Trophoblast cell (in vitro differentiated cells and primary cell): ENCODE measurements around the gene RFC1.
"Not testable (repeated sequence)": the region's sequence is repeated elsewhere in the genome, so short reads cannot be mapped to it uniquely, and the experiment has no call there.

Source experiments
- DNase-seq, 2 donors: peaks; one replicate each; pipeline ENCODE4 v3.0.0-alpha.2; 2016
- H2AFZ ChIP-seq: 2 replicates; pipeline ENCODE4 v1.6.1; 2013; ENCODE audit warnings: low read length, moderate library complexity, mild to moderate bottlenecking; ENCODE audit not compliant: insufficient read depth, poor library complexity
- H2AK5ac ChIP-seq: 2 replicates; pipeline ENCODE4 v1.6.1; 2013; ENCODE audit warnings: mild to moderate bottlenecking, low read length
- H2BK120ac ChIP-seq: 2 replicates; pipeline ENCODE4 v1.6.1; 2013; ENCODE audit warnings: low read length, mild to moderate bottlenecking, moderate library complexity; ENCODE audit not compliant: insufficient read depth, poor library complexity
- H2BK12ac ChIP-seq: 2 replicates; pipeline ENCODE4 v1.6.1; 2013; ENCODE audit warnings: mild to moderate bottlenecking, low read length, moderate library complexity
- H2BK5ac ChIP-seq: 2 replicates; pipeline ENCODE4 v1.6.1; 2013; ENCODE audit warnings: low read length, low read depth, moderate library complexity, mild to moderate bottlenecking; ENCODE audit not compliant: poor library complexity
- H3K14ac ChIP-seq: 2 replicates; pipeline ENCODE4 v1.6.1; 2013; ENCODE audit warnings: mild to moderate bottlenecking, low read length
- H3K18ac ChIP-seq: 2 replicates; pipeline ENCODE4 v1.6.1; 2013; ENCODE audit warnings: mild to moderate bottlenecking, low read length
- H3K23ac ChIP-seq: 2 replicates; pipeline ENCODE4 v1.6.1; 2013; ENCODE audit warnings: low read length
- H3K27ac ChIP-seq: 2 replicates; pipeline ENCODE4 v1.5.1; 2013; ENCODE audit warnings: low read depth, mild to moderate bottlenecking, inconsistent platforms, low read length, moderate library complexity
- H3K27me3 ChIP-seq: 2 replicates; pipeline ENCODE4 v1.6.1; 2013; ENCODE audit warnings: inconsistent platforms, mild to moderate bottlenecking, low read length, moderate library complexity; ENCODE audit not compliant: insufficient read depth
- H3K36me3 ChIP-seq, 2 experiments: 1 replicate in 1 of 2; 2 replicates in 1 of 2; pipeline ENCODE4 v1.6.1; 2013; ENCODE audit warnings: low read length in 2 of 2, mild to moderate bottlenecking in 2 of 2, moderate library complexity in 1 of 2; ENCODE audit not compliant: insufficient read depth in 2 of 2, control insufficient read depth in 1 of 2
- H3K4ac ChIP-seq: 2 replicates; pipeline ENCODE4 v1.6.1; 2013; ENCODE audit warnings: low read depth, mild to moderate bottlenecking, low read length, moderate library complexity
- H3K4me1 ChIP-seq, 2 experiments: 1 replicate in 1 of 2; 2 replicates in 1 of 2; pipeline ENCODE4 v1.6.1; 2013; ENCODE audit warnings: low read length in 2 of 2, mild to moderate bottlenecking in 2 of 2, moderate library complexity in 1 of 2; ENCODE audit not compliant: insufficient read depth in 2 of 2, control insufficient read depth in 1 of 2
- H3K4me2 ChIP-seq: 2 replicates; pipeline ENCODE4 v1.6.1; 2013; ENCODE audit warnings: inconsistent platforms, mild to moderate bottlenecking, low read length, moderate library complexity
- H3K4me3 ChIP-seq: 2 replicates; pipeline ENCODE4 v1.5.1; 2013; ENCODE audit warnings: mild to moderate bottlenecking, low read depth, low read length, inconsistent platforms
- H3K79me1 ChIP-seq: one replicate; pipeline ENCODE4 v1.6.1; 2013; ENCODE audit warnings: low read length
- H3K79me2 ChIP-seq: 2 replicates; pipeline ENCODE4 v1.6.1; 2013; ENCODE audit warnings: low read length, mild to moderate bottlenecking; ENCODE audit not compliant: control insufficient read depth, insufficient read depth, poor library complexity
- H3K9ac ChIP-seq: 2 replicates; pipeline ENCODE4 v1.6.1; 2013; ENCODE audit warnings: mild to moderate bottlenecking, low read length
- H3K9me3 ChIP-seq: 2 replicates; pipeline ENCODE4 v1.6.1; 2013; ENCODE audit warnings: low read depth, mild to moderate bottlenecking, control low read depth, inconsistent platforms, low read length; ENCODE audit not compliant: insufficient read depth
- H4K12ac ChIP-seq: 2 replicates; pipeline ENCODE4 v1.6.1; 2013; ENCODE audit warnings: low read depth, mild to moderate bottlenecking, low read length, moderate library complexity
- H4K8ac ChIP-seq: 2 replicates; pipeline ENCODE4 v1.6.1; 2013; ENCODE audit warnings: low read depth, mild to moderate bottlenecking, low read length, moderate library complexity
- H4K91ac ChIP-seq: one replicate; pipeline ENCODE4 v1.6.1; 2013; ENCODE audit warnings: low read depth, mild to moderate bottlenecking, low read length, moderate library complexity
- whole genome bisulfite sequencing: extraction: QIAGEN DNeasy Blood & Tissue Kit; methylation state at CpG from one replicate; pipeline ENCODE4 v1.1.7; 2013; ENCODE audit warnings: missing lambda C conversion rate; ENCODE audit not compliant: insufficient read length, insufficient coverage; ENCODE audit errors: extremely low coverage; 5-methylcytosine and 5-hydroxymethylcytosine counted together

Gene RFC1

DNA sequence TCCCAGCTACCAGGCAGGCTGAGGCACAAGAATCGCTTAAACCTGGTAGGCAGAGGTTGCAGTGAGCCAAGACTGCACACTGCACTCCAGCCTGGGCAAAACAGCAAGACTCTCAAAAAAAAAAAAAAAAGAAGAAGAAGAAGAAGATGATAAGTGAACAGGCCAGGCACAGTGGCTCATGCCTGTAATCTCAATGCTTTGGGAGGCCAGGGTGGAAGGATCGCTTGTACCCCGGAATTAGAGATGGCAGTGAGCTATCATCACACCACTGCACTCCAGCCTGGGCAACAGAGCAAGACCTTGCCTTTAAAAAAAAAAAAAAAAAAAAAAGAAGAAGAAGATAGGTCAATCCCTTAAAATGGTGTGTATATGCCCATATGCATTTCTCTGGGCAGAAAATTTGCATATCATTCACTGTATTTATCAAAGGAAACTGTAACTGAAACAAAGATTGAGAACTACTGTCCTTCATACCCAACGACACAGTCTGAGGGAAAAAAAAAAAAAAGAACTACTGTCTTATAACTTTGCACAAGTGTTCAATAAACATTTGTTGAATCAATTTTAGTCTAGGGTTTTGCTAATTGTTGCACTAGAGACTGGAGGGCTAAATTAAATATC, 2.3 kb downstream of the RFC1 start:
- Histone ChIP-seq H3K23ac (no peak overlapping the region), H4K12ac (no peak overlapping the region), H4K8ac (no peak overlapping the region), H3K4me2 (no peak overlapping the region), H3K36me3 (peaks cover 0 to 2% of the 10 kb centered on the region in 2 experiments), H3K9me3 (no peaks in the 10 kb centered on the region), H3K14ac (no peak overlapping the region), H3K79me2 (peaks cover 4% of the 10 kb centered on the region), H2AFZ (no peak overlapping the region), H3K4me1 (no peaks in the 10 kb centered on the region), H3K9ac (no peak overlapping the region), H3K27me3 (no peaks in the 10 kb centered on the region), H3K79me1 (peaks cover 4% of the 10 kb centered on the region), H3K4ac (peak overlapping the region; percentile 15), H2BK12ac (no peak overlapping the region), H3K27ac (no peak overlapping the region), H2BK5ac (no peak overlapping the region), H3K4me3 (no peak overlapping the region), H4K91ac (no peak overlapping the region), H2BK120ac (no peak overlapping the region), H2AK5ac (no peak overlapping the region), H3K18ac (no peak overlapping the region)
- no peak for DNase-seq
- no CpG with 5 or more reads among the region's 4 CpGs for WGBS

DNA sequence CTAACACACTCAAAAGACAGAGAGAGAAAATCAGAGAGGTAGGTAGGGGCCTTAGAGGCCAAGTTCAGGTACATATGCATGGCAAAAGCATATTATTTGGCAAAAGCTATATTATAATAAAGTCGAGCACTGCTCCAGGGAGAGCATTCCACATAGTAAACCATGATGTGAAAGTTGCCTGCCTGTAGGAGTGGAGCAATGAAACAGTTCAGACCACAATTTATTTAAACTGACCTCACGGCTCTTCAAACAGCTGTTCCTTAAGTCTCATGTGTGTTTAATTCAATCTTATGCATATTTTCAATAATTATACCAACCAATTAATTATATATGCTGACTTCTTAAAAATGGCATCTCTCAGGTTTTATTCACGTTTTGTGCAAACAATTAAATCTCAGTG, 3.3 kb downstream of the RFC1 start:
- no peak overlapping the region for H2AK5ac ChIP-seq
- H3K9me3 ChIP-seq: no peaks in the 10 kb centered on the region
- H4K91ac ChIP-seq: no peak overlapping the region
- H2AFZ ChIP-seq: no peak overlapping the region
- peaks cover 4% of the 10 kb centered on the region for H3K79me2 ChIP-seq
- H3K79me1 ChIP-seq: peaks cover 4% of the 10 kb centered on the region
- no peak overlapping the region for H3K27ac ChIP-seq
- WGBS: no CpG with 5 or more reads among the region's 3 CpGs
- H4K8ac ChIP-seq: no peak overlapping the region
- DNase-seq: no peak
- no peak overlapping the region for H2BK12ac ChIP-seq
- no peak overlapping the region for H3K14ac ChIP-seq
- no peaks in the 10 kb centered on the region for H3K4me1 ChIP-seq
- no peak overlapping the region for H3K23ac ChIP-seq
- no peaks in the 10 kb centered on the region for H3K27me3 ChIP-seq
- no peak overlapping the region for H3K4ac ChIP-seq
- no peak overlapping the region for H3K18ac ChIP-seq
- no peak overlapping the region for H3K4me2 ChIP-seq
- H3K36me3 ChIP-seq: peaks cover 0 to 2% of the 10 kb centered on the region in 2 experiments
- no peak overlapping the region for H4K12ac ChIP-seq
- H3K9ac ChIP-seq: no peak overlapping the region
- no peak overlapping the region for H2BK120ac ChIP-seq
- no peak overlapping the region for H3K4me3 ChIP-seq
- no peak overlapping the region for H2BK5ac ChIP-seq

- H2BK120ac ChIP-seq, H2AFZ ChIP-seq, H2BK12ac ChIP-seq, H3K27me3 ChIP-seq, H3K27ac ChIP-seq, H3K4me2 ChIP-seq, H3K36me3 ChIP-seq, H4K12ac ChIP-seq, H3K4ac ChIP-seq, H3K4me3 ChIP-seq, H3K9me3 ChIP-seq, H3K79me1 ChIP-seq, H2AK5ac ChIP-seq, H3K4me1 ChIP-seq, H3K18ac ChIP-seq, H2BK5ac ChIP-seq, DNase-seq, H3K14ac ChIP-seq, H3K79me2 ChIP-seq, H3K9ac ChIP-seq, H4K8ac ChIP-seq, H4K91ac ChIP-seq, H3K23ac ChIP-seq: not testable (repeated sequence)
- no CpG with 5 or more reads among the region's 4 CpGs for WGBS
Observed at GRCh38 chr4:39360611-39361010, 5.6 kb downstream of the RFC1 start.

- no peak overlapping the region for H4K12ac ChIP-seq
- H3K14ac ChIP-seq: no peak overlapping the region
- no peak overlapping the region for H2BK5ac ChIP-seq
- H4K8ac ChIP-seq: no peak overlapping the region
- no peak overlapping the region for H3K18ac ChIP-seq
- H3K23ac ChIP-seq: no peak overlapping the region
- H3K79me2 ChIP-seq: peaks cover 2% of the 10 kb centered on the region
- H2AK5ac ChIP-seq: no peak overlapping the region
- no peak overlapping the region for H3K4me2 ChIP-seq
- H2AFZ ChIP-seq: no peak overlapping the region
- no peak for DNase-seq
- H4K91ac ChIP-seq: no peak overlapping the region
- H3K27ac ChIP-seq: no peak overlapping the region
- H3K79me1 ChIP-seq: no peaks in the 10 kb centered on the region
- no peak overlapping the region for H3K4ac ChIP-seq
- no peak overlapping the region for H3K4me3 ChIP-seq
- H2BK12ac ChIP-seq: no peak overlapping the region
- H3K9ac ChIP-seq: no peak overlapping the region
- WGBS: no CpG with 5 or more reads among the region's 1 CpG
- no peaks in the 10 kb centered on the region for H3K9me3 ChIP-seq
- no peaks in the 10 kb centered on the region for H3K27me3 ChIP-seq
- H3K36me3 ChIP-seq: peaks cover 0 to 2% of the 10 kb centered on the region in 2 experiments
- peaks cover 1 to 5% of the 10 kb centered on the region in 2 experiments for H3K4me1 ChIP-seq
- H2BK120ac ChIP-seq: no peak overlapping the region
Observed at GRCh38 chr4:39357002-39357401, 9.2 kb downstream of the RFC1 start.
